Transverse colon (tissue), 4 donors: ENCODE results near the gene IRF4. TPM values are rescaled to one million over a fixed set of nuclear protein-coding genes. Genes with fewer than 3 reads are reported as not detected.

Source experiments
- DNase-seq: peaks from one replicate; pipeline ENCODE4 v3.0.0-alpha.2; 2019
- H3K27ac ChIP-seq, 4 donors: fragments of 200-600 bp; sonication (generic); 2 replicates each; pipeline ENCODE4 v1.5.1; 2016 to 2018; ENCODE audit warnings: inconsistent platforms in 4 of 4
- H3K27me3 ChIP-seq: fragments of 200-600 bp; sonication (generic); 2 replicates; pipeline ENCODE4 v1.5.1; 2017; ENCODE audit warnings: inconsistent platforms
- H3K36me3 ChIP-seq, 4 donors: fragments of 200-600 bp; sonication (generic); 2 replicates each; pipeline ENCODE4 v1.5.1; 2017 to 2019; ENCODE audit warnings: inconsistent platforms in 4 of 4
- H3K4me1 ChIP-seq, 4 donors: fragments of 200-600 bp; sonication (generic); 2 replicates each; pipeline ENCODE4 v1.5.1; 2017 to 2020; ENCODE audit warnings: inconsistent platforms in 4 of 4
- H3K4me3 ChIP-seq, 4 donors: fragments of 200-600 bp; sonication (generic); 1 replicate in 1 of 4; 2 replicates in 3 of 4; pipeline versions ENCODE4 v1.5.1 to v1.6.1; 2017 to 2019; ENCODE audit warnings: inconsistent platforms in 4 of 4
- H3K9me3 ChIP-seq, 2 donors: fragments of 200-600 bp; sonication (generic); 2 replicates each; pipeline ENCODE4 v1.5.1; 2017 to 2019; ENCODE audit warnings: inconsistent platforms in 2 of 2
- CTCF ChIP-seq, 5 experiments: fragments of 200-600 bp in 3 of 5; fragments of 450-650 bp in 2 of 5; sonication (generic) in 3 of 5; IDR thresholded peaks; 1 replicate in 2 of 5; 2 replicates in 3 of 5; pipeline ENCODE4 v1.5.1; 2016 to 2017; ENCODE audit warnings: antibody characterized with exemption in 5 of 5, inconsistent platforms in 3 of 5, mild to moderate bottlenecking in 2 of 5, moderate library complexity in 1 of 5
- EP300 ChIP-seq: sonication (generic); formaldehyde crosslinking; IDR thresholded peaks from one replicate; pipeline ENCODE4 v1.6.1; 2017; ENCODE audit warnings: antibody characterized with exemption, low read depth
- POLR2A ChIP-seq: fragments of 450-650 bp; IDR thresholded peaks from one replicate; pipeline ENCODE4 v1.6.1; 2016; ENCODE audit warnings: antibody characterized with exemption, mild to moderate bottlenecking, moderate library complexity
- POLR2AphosphoS5 ChIP-seq, 3 donors: sonication (generic); formaldehyde crosslinking; IDR thresholded peaks; one replicate each; pipeline ENCODE4 v1.6.1; 2016; ENCODE audit warnings: antibody characterized with exemption in 3 of 3
- WGBS, 2 donors: methylation state at CpG; one replicate each; pipeline ENCODE4 v1.1.5; 2018; ENCODE audit warnings: low coverage in 1 of 2; 5-methylcytosine and 5-hydroxymethylcytosine counted together
- in situ Hi-C, 4 donors: fragments of 200-750 bp; cut with MboI; loops; one replicate each; pipeline versions ENCODE4 v1.15.0 to v1.15.1; 2017; ENCODE audit warnings: low sequenced_read_pairs in 3 of 4, low pct_ligation_motif_present in 1 of 4, low pct_unique_long_range_greater_than_20kb in 1 of 4
- intact Hi-C: fragments of 100-400 bp; cut with DNase I; formaldehyde crosslinking; loops from one replicate; pipeline ENCODE4 v1.15.1; 2023; ENCODE audit warnings: low total_unique reads
- total RNA-seq, 4 donors: library from RNA; depleted of rRNA; stranded (reverse); fragments of >200 nt; gene quantifications; one replicate each; pipeline ENCODE4 v1.1.0, GENCODE V29; 2016

The IRF4 gene
- total RNA-seq, 4 donors from 2014 or later, result 0.40 to 18.4 (median 4.3) TPM

DNA sequence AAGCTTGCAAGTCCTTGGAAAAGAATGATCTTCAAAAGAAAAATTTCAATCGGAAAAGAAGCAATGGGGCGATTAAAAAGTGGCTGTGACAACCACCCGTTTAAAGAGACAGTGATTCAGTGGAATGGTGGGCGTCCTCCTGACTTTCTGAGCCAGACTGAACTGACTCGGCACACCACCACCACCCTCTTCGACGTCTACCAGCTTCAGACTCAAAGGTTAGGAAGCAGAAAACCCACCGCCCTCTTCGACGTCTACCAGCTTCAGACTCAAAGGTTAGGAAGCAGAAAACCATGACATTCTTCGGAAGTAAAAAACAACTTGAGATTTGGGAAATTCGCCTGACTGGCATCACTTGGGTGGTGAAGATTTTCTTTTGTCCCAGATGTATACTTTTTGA, 28.3 kb upstream of the IRF4 start:
- intact Hi-C loops, result no loop called here
- DNase-seq, result no peak
- peaks cover 5% of the 10 kb centered on the region for H3K27me3 ChIP-seq
- TF ChIP-seq POLR2A, result no peak
- TF ChIP-seq EP300, result no peak
- no peak for TF ChIP-seq CTCF (IDR thresholded peaks at IDR 0.05)
- no peak for TF ChIP-seq POLR2AphosphoS5 (IDR thresholded peaks at IDR 0.05)
- H3K4me1 ChIP-seq, result no peaks in the 10 kb centered on the region
- peaks cover 0 to 7% of the 10 kb centered on the region in 2 donors for H3K9me3 ChIP-seq
- in situ Hi-C loops, result no loop called here
- no peaks in the 10 kb centered on the region for H3K36me3 ChIP-seq
- 90 to 92% methylated on average over 12 of the region's 12 CpGs for WGBS, 2 donors
- H3K27ac ChIP-seq, result no peak overlapping the region
- no peak overlapping the region for H3K4me3 ChIP-seq

DNA sequence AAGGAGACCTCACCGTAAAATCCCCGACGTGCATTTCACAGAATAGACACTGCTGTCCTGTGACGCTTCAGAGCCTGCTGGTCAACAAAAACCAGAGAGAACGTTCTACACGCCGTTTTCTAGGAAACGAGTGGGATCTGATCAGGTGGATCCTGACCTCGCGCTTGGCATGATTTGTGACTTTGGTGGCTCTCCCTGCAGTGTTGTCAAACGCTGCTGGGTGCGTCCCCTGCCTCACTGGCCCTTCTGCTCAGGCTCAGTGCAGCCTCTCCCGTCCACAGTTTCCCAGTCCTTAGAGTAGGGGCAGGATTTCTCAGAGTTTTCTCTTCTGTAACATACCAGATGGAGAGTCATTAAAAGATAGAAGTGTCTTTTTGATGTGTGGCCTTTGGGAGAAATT, 27.6 kb upstream of the IRF4 start:
- DNase-seq, result no peak
- WGBS, 2 donors, result 89 to 93% methylated on average over 12 to 13 of the region's 13 CpGs
- no peak for TF ChIP-seq EP300
- TF ChIP-seq CTCF (IDR thresholded peaks at IDR 0.05), result no peak
- TF ChIP-seq POLR2A, result no peak
- no peak for TF ChIP-seq POLR2AphosphoS5 (IDR thresholded peaks at IDR 0.05)
- Histone ChIP-seq H3K36me3 (no peaks in the 10 kb centered on the region), H3K4me3 (no peak overlapping the region), H3K27me3 (peaks cover 7% of the 10 kb centered on the region), H3K4me1 (no peaks in the 10 kb centered on the region), H3K27ac (no peak overlapping the region), H3K9me3 (peaks cover 0 to 7% of the 10 kb centered on the region in 2 donors)
- in situ Hi-C loops (no loop called here), intact Hi-C loops (no loop called here)

- no peak for TF ChIP-seq POLR2AphosphoS5 (IDR thresholded peaks at IDR 0.05)
- TF ChIP-seq POLR2A, result no peak
- TF ChIP-seq CTCF (IDR thresholded peaks at IDR 0.05), result no peak
- no peak for TF ChIP-seq EP300
- in situ Hi-C loops (no loop called here), intact Hi-C loops (no loop called here)
- Histone ChIP-seq H3K9me3 (peaks cover 0 to 7% of the 10 kb centered on the region in 2 donors), H3K4me1 (no peaks in the 10 kb centered on the region), H3K36me3 (no peaks in the 10 kb centered on the region), H3K4me3 (no peak overlapping the region), H3K27ac (no peak overlapping the region), H3K27me3 (peaks cover 13% of the 10 kb centered on the region)
- DNase-seq, result no peak
- WGBS, 2 donors, result 60 to 66% methylated on average over 9 to 11 of the region's 11 CpGs
These were observed 26.7 kb upstream of the IRF4 start for GRCh38 chr6:364609-365540.

DNA sequence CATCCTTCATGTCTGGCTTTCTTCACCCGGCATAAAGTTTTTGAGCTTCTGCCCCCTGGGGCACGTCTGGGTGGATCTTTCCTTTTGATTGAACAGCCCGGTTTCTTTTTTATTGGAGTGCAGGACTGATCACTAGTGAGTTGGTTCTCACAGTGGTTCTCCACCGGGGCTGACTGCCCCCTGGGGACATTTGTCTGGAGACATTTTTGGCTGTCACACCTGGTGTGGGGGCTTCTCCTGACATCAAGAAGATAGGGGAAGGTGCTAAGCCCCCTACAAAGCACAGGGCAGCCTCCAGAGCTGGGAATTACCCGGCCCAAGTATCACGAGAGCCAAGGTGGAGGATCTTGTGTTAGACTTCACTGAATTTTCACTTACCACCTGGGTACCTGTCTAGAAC, 25.7 kb upstream of the IRF4 start:
- no peaks in the 10 kb centered on the region for H3K36me3 ChIP-seq
- TF ChIP-seq EP300 (no peak), POLR2A (no peak), POLR2AphosphoS5 (IDR thresholded peaks at IDR 0.05) (no peak), CTCF (IDR thresholded peaks at IDR 0.05) (no peak)
- peaks cover 0 to 7% of the 10 kb centered on the region in 2 donors for H3K9me3 ChIP-seq
- 63 to 64% methylated on average over 6 of the region's 6 CpGs for WGBS, 2 donors
- intact Hi-C loops (no loop called here), in situ Hi-C loops (no loop called here)
- H3K4me1 ChIP-seq, result no peaks in the 10 kb centered on the region
- H3K27me3 ChIP-seq, result peaks cover 21% of the 10 kb centered on the region
- no peak for DNase-seq
- no peak overlapping the region for H3K4me3 ChIP-seq
- H3K27ac ChIP-seq, result no peak overlapping the region
